Stimulated activated CD4-positive, alpha-beta T cell treated with anti-CD3 and anti-CD28 coated beads, Interleukin-1b, Interleukin-23, amount 100 ng/mL, for 48 hours (primary cell): ENCODE data around the gene ZBTB40.

ENCODE experiments used
- DNase-seq: peaks from one replicate; pipeline ENCODE4 v3.0.0-alpha.2; 2020

The ZBTB40 gene

DNA sequence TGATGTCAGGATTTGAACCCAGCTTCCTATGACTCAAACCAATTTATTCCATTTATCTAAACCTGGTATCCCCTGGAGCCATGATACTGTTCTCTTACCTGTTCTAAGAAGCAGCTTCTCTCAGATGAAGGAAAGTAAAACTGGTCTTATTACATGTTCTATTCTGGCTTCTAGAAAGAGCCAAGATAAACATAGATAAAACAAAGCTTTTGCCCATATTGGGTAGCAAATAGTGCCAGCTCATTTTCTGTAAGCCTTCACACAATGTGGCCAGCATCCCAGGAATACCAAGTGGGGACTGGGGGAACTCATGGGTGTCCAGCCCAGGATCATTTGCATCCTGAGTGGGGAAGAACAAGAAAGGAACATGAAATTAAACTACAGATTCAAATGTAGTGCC, 58.2 kb downstream of the ZBTB40 start:
- no peak for DNase-seq

DNA sequence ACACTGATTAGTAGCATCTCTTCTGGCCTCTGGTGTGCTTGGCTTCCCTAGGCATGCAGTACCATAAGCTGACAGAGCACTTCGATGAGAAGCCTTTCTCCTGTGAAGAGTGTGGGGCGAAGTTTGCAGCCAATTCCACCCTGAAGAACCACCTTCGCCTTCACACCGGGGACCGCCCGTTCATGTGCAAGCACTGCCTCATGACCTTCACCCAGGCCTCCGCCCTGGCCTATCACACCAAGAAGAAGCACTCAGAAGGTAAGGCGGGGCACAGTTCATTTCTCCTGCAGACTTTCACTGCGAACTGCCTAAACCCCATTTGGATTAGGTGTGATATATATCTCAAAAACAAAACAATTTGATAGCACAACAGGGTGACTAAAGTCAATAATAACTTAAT, 61.2 kb downstream of the ZBTB40 start:
- DNase-seq = no peak

DNA sequence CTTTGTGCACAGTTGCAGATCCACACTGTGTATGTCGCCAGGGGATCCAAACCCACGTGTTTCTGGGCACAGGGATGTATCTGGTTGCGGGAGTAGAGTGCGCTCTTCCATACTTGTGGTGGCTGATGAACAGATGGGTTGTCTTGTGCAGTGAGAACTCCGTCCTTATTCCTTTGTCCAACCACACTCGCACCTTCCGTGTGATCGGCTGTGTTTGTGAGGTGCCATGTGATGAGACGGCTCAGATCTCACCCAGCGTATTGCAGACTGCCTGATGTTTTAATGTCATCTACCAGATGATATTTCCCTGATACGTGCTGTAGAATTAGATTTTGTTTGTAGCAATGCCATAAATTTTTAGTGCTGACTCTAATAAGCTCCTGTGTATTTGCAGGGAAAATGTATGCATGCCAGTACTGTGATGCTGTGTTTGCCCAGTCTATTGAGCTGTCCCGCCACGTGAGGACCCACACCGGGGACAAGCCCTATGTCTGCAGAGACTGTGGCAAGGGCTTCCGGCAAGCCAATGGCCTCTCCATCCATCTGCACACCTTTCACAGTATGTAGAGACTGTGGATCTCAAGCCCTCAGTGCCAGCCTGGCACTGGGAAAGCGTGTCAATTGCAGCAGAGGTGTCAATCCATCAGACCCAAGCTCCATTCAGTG, 65.4 kb downstream of the ZBTB40 start:
- DNase-seq = no peak

DNA sequence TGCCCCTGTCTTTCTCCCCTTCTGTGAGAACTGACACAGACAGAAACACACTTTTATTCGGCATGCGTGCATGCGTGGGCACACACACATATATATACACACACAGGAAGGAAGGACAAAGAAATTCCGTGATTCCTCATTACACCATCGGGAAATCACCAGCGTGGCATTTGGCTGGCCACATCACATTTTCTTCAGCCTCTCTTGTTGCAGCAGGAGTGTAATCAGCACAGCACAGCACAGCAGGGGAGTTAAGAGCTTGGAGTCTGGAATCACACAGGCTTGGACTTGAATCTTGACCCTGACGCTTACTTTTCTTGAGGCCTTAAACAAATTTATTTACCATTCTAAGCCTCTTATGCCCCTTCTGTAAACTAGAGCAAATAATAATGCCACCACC, 66.3 kb downstream of the ZBTB40 start:
- DNase-seq = no peak

DNA sequence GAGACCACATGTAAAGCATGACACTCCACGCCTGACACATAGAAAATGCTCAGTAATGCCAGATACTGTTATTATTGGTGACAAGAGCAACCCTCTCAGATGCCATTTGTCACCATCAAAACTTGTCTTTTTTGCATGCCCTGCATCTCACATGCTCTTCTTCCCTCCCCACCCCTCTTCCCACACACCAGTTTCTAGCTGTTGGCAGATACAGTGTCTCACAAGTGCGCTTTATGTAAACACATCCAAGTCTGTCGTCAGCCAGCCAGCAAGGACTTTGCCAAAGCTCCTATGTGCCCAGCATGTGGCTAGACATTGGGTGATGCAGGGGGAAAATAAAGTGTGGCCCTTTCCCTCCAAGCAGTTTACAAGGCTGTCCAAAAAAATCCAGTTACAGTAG, 66.7 kb downstream of the ZBTB40 start:
- DNase-seq = no peak

DNA sequence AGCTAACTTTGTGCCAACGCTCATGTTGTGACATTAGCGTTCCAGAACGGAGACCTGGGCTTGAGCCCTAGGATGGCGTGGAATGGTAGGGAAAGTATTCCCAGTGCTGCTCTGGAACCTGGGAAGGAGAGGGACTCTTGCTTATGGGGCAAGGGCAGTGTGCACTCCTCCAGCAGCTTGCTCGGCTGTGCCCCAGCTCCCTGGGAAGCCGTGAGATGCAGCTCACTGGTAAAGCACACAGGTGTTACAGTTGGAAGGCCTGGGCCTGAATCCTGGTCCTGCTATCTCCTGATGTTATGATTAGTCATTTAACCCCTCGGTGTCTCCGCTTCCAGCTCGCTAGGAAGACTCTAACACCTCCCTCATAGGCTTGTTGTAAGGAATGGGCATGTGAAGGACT, 69.2 kb downstream of the ZBTB40 start:
- no peak for DNase-seq

DNA sequence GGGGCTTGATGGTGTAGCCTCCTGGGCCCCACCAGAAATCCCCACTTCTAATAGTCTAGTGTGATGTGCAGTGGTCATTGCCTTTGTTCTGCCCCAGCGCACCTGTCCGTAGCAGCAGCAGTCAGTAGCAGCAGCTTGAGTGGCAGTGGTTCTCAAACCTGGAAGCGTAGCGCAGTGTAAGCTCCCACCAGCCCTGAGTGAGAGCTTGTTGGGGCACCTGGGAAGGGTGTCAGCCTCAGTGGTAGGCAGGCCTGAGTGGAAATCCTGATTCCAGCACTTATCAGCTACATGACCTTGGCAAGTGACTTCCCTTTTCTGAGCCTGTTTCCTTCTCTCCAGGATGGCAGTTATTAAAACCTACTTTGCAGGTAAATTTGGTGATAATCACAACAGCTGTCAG, 70.0 kb downstream of the ZBTB40 start:
- no peak for DNase-seq

DNA sequence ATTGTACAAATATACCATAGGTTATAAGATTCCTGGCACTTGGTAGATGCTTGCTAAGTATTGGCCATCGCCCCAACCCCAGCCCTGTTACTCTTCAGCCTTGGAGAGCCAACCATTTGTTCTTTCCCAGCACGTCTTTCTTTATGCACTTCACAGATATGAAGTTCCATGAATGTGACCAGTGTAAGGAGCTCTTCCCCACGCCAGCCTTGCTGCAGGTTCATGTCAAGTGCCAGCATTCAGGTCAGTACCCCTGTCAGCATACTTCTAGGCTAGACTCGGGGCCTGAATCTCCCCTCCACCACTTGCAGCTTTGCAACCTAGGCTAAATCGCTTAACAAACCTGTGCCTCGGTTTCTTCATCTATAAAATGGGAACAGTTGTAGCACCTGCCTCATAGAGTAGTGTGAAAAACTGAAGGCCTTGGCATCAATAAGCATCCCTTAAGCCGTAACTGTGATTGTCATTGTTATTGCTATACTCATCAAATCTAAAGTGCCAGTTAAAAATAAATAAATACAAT, 70.6 kb downstream of the ZBTB40 start:
- no peak for DNase-seq

DNA sequence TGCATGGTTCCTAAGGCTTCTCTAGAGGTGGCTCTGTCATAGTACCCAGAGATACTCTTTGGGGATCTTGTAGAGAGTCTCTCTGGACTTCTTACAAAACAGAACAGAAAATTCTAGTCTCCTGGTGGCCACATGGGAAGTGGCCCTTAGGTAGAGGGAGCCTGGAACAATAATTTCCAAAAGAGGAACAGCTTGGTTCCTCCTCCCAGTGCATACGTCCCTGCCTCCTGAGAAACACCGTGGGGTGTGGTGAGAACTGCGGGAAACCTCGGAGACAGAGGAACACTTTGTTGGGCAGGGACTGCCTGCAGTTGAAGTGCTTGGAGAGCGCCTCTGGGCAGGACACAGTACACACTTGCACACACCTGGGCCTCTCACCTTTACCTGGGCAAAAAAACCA, 72.8 kb downstream of the ZBTB40 start:
- no peak for DNase-seq

DNA sequence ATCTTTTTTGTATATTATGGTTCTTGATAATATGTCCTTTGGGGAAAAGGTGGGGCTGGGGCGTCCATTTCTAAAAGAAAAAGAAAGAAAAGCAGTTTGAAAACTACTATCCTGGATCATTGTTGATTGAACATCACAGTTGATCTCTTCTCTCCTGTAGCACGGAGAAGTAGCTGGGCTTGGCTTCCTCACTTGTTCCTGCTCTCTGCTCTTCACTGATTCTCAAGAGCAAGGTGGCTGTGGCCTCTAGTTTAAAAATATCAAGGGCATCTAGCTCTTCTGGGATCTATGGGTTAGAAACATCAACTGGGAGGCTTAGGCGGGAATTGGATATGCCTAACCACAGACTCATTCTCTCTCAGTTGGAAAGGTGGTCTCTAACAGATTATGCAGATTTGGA, 73.6 kb downstream of the ZBTB40 start:
- DNase-seq = no peak

DNA sequence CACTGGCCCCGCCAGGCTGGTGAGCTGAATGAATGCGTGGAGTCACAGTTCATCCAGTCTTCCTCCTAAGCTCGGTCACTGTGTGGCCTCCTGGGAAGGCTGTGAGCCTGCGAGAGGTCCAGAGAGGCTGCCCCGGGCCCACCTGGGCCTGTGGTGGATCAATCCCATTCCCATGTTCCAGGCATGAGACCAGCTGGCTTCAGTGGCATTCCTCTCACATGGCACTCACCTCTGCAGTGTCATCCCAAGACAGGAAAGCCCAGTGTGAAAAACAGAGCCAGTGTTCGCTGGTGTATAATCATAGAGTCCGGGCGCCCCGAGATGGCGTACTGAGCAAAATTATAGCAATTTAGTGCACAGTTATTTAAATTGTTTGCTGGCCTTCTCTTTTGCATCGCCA, 74.0 kb downstream of the ZBTB40 start:
- no peak for DNase-seq

DNA sequence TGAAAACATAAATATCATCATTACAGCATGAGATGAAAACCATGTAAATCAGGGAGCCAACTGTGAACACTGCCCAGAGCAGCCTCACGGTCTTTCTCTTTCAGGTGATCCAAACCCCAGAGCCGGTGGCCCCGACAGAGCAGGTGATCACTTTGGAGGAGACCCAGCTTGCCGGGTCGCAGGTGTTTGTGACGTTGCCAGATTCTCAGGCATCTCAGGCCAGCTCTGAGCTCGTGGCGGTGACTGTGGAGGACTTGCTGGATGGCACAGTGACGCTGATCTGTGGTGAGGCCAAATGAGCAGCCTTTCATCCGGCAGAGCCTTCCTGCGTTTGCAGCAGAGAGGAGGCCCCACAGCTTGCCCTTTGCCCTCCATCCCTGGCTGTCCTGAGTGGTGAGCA, 74.4 kb downstream of the ZBTB40 start:
- DNase-seq = no peak

DNA sequence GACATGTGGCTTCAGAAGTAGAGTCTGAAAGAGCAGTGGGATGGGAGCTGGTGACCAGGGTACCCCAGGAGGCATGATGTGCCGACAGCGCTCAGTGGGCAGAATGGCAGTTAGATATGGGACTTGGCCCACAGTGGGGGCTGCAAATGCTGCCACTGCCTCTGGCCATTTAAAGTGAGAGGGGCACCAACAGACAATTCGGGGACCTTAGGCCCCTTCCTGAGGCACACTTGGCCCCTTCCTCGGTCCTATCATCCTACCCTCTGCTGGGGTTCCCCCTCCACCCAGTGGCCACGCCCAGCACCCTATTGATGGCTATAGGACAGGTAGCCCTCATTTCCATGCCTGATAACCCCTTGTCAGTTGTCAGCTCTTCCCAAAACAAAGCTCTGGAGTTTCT, 75.0 kb downstream of the ZBTB40 start:
- DNase-seq = no peak

DNA sequence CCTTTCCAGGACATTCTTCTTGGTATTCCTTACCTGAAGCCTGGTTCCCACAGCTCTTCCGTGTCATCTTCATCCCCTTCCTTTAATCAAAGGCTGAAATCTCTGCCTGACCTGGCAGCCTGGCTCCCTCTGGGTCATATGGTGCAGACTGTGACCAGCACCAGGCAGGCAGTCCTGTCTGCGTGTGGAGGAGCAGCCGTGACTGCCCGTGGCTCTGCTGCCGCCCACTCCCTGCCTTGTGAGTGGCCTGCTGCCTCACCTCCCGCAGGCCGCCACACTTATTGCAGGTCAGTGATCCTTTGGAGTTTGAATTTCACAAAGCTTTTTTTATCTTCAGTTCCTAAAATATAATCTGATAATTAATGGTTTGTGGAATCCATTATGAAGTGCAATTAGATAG, 75.5 kb downstream of the ZBTB40 start:
- no peak for DNase-seq

DNA sequence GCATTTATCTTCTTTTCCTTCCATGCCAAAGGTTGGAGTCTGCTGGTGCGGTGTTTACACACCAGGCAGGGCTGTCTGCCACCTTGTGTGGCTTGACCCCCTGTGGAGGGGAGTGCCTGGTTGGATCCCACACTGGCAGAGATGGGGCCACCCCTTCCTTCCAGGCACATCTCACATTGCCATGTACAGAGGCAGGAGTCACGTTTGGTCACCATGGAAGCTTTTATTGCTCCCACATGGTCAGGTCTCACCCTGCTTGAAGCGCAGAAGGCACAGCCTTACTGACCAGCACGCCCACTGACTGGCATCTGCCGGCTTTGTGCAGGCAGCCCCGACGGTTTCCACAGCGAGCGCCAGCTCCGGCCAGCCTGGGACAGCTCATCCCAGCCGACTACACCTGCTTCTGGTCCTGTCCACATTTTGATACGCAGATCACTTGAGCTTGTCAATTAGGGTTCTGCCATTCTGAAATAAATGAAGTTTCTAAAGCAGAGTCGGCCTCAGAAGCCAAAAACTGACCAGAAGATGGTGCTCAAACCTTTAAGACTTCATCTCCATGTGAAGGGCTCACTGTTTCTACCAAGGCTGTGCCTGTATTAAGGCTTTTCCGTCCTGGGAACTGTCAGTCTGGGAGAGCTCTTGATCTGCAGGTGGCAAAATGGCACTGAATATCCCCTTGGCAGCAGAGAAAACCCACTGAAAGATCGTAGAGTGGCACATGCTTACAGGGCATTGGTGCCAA, 76.1 kb downstream of the ZBTB40 start:
- DNase-seq = no peak

DNA sequence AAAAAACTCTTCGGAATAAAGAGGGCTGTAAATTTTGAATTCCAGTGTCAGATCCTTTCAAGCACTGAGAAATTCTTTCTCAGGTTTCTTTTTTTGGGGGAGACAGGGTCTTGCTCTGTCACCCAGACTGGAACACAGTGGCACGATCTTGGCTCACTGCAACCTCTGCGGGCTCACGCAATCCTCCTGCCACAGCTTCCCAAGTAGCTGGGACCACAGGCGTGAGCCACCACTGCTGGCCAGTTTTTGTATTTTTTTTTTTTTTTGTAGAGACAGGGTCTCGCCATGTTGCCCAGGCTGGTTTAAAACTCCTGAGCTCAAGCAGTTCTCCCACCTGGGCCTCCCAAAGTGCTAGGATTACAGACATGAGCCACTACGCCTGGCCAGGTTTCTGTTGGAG, 76.8 kb downstream of the ZBTB40 start:
- no peak for DNase-seq

DNA sequence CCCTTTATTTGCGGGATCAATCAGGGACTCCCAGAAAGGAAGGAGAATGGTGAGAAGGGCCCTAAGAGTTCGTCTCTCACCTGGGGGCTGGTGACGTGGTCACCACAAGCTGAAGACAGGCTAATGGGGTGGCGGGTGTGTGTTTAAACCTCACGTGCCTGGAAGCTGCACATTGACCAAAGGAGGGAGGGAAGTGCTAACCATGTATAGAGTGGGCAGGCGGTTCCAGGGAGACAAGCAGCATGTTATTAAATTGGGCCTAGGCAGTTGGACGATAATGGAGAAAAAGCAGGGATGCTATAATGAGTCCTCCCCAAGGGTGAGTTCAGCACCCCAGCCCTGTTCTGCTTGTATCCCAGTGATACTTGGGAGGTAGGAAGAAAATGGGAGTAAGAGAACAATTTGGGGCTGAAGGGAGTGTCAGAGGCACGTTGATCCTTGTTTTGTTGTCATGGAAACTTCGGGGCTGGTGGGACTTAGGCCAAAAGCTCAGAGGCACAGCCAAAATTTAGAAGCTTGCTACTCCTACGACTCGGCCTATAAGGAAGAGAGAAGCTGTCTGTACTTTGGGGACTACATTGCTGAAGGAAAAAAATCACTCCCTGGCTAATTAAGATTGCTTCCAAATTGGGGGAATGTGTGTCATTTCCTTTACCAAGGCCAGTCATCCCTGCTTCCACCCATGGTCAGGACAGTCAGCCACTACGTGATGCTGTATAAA, 78.4 kb downstream of the ZBTB40 start:
- no peak for DNase-seq

DNA sequence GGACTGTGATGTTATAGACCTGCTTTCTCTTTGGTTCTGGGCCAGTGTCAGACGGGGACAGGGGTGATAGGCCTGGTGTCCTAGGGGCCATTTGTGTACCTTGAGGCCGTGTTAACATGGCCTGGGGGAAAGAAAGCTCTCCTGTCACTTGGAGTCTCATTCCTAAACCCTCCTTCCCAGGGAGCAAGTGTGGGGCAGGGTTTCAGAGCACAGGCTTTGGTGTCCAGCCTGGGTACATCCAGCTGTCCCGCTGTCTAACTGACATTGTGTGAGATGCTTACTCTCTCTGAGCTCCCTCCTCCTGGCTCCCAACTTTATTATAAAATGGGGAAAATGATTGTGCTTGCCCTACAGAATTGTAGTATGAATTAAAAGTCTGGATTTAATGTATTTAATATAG, 79.1 kb downstream of the ZBTB40 start:
- DNase-seq = no peak

DNA sequence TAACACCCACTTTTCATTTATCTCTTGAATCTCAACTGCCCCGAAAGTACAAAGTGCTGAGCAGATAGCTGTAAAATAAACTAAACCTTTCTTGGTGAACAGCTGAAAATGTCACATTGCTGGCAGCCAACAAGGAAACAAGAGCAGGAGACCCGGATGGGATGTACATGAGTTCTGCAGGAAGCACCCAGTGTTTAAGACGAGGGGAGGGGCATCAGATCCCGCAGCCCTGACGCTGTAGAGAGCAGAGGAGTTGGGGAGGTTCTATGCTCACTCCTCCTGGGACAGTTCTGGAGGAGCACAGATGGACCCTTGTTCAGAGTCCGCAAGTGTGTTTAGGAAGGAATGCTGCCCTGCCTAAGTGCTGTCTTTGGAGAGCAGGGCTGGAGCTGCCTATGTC, 79.6 kb downstream of the ZBTB40 start:
- DNase-seq = no peak

DNA sequence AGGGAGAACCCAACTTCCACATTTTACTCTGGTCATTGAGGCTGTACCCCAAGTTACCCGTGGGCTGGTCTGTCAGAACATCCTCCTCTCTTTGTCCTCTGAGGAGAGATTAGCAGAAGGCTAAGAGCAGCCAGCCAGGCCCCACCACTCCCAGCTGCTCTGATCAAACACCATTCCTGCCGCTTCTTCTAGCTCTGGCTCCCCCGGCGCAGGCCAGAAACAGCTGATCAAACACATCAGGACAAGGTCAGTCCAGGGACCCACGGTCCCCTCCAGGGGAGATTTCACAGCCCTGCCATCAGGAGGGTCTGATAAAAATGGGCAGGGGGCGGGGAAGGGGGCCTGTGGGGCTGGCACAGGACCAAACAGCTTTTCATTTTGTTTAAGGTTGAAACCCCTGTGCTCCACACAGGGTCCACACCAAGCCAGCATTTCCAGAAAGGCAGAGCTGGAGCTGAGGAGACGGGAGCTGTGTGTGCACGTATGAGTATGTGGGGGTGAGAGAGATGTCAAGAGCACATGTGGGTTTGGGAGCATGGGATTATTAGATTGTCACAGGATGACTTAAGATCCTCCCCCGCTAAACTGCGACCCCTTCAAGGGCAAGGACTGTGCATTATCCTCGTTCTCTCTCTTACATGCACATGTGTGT, 81.7 kb downstream of the ZBTB40 start:
- DNase-seq = no peak

DNA sequence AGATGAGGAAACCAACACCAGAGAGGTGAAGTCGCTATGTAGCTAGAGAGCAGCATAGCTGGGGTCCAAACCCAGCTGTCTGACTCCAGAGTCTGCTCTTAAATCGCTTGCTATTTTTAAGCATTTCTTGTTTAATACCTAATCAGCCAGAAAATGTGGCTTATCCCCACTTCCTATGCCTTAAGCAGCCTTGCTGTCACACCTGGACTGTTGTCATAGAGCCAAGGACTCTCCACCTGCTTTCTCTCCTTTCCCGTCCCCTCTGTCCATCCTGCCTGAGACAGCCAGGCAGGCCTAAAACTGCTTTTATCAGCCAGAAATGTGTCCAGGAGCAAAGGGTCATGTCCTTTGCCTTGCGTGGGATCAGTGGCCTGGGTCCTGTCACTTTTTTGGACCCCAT, 83.3 kb downstream of the ZBTB40 start:
- DNase-seq = no peak

DNA sequence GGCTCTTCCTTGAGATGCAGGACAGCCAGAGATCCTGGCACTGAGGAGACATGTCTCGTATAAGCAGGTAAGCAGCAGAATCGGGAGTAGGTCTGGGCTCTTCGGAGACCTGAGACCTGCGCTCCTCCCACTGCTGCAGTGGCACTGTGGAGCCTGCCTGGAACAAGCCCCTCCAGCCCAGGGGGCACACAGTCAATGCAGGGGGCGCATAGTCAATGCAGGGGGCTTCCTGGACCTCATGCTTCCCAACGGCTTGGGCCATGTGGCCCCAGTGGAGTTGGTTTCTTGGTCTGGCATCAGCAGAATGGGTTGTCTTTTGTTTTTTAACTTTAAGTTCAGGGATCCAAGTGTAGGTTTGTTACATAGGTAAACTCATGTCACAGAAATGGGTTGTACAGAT, 83.7 kb downstream of the ZBTB40 start:
- DNase-seq = no peak

DNA sequence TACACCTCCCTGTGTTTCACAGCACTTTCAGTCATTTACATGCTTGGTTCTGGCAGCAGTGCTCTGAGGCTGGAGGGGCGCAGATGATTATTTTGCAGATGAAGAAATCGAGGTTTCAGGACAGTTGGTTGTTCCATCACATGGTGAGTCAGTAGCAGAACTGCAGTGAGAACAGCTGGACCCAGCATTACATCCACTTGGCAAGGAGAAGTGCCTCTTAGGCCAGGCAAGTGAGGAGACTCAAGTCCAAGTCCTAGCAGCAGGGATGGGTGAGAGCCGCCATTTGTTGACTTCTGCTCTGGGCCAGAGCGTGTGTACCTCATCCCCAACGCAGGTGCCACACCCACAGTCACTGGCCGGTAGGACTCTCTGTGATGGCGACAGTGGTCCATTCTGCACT, 84.9 kb downstream of the ZBTB40 start:
- DNase-seq = no peak
